ENCODE results near the gene IFT88.
A peak's percentile ranks its signal among the peaks of the same experiment; 100 is the strongest.

IFT88 gene

DNA sequence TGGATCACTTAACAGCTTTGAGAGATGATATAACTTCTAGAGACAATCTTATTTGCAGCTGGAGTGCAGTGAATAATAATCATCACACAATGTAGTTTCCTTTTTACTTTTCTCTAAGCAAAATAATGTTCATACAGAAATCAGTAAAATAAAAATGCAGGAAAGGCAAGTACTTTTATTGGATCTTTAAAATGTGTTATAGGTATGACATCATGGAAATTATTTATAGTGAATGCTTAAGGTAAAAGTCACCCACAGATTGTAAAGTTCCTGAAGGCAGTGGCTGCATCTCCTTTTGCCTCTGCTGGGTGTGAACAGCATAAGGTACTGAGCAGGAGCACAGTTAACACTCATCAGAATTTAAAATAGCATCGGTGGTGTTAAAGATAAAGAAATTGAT is 119.2 kb downstream of the IFT88 start:
- Histone ChIP-seq H3K4me3 (ENCODE audit: low read depth, low read length) (no peak overlapping the region), H3K9me3 (ENCODE audit: insufficient read depth, low read depth, low read length) (no peaks in the 10 kb centered on the region), H4K12ac (ENCODE audit: low read depth, low read length) (no peak overlapping the region), H2BK12ac (ENCODE audit: low read length) (no peak overlapping the region), H3K9ac (ENCODE audit: low read length) (no peak overlapping the region), H3K18ac (ENCODE audit: low read length) (no peak overlapping the region), H2AFZ (ENCODE audit: insufficient read depth, low read length, poor library complexity) (no peak overlapping the region), H4K8ac (ENCODE audit: low read depth, low read length) (no peak overlapping the region), H4K91ac (ENCODE audit: low read depth, low read length) (no peak overlapping the region), H3K27me3 (ENCODE audit: insufficient read depth, low read length) (no peaks in the 10 kb centered on the region), H2BK120ac (ENCODE audit: insufficient read depth, low read length, poor library complexity) (no peak overlapping the region), H3K79me2 (ENCODE audit: control insufficient read depth, insufficient read depth, low read length, poor library complexity) (no peaks in the 10 kb centered on the region), H3K36me3 (ENCODE audit: control insufficient read depth in 1 of 2, insufficient read depth in 2 of 2, low read length in 2 of 2) (no peaks in the 10 kb centered on the region), H2AK5ac (ENCODE audit: low read length) (no peak overlapping the region), H3K4me2 (ENCODE audit: low read length) (no peak overlapping the region), H3K4ac (ENCODE audit: low read depth, low read length) (no peak overlapping the region), H3K14ac (ENCODE audit: low read length) (no peak overlapping the region), H2BK5ac (ENCODE audit: low read depth, low read length, poor library complexity) (no peak overlapping the region), H3K4me1 (ENCODE audit: control insufficient read depth in 1 of 2, insufficient read depth in 2 of 2, low read length in 2 of 2) (peaks cover 2 to 10% of the 10 kb centered on the region in 2 experiments), H3K79me1 (ENCODE audit: low read length) (no peaks in the 10 kb centered on the region), H3K27ac (ENCODE audit: low read depth, low read length) (no peak overlapping the region), H3K23ac (ENCODE audit: low read length) (no peak overlapping the region)
- no peak for DNase-seq
- no CpG with 5 or more reads among the region's 1 CpG for WGBS (ENCODE audit: extremely low coverage, insufficient coverage, insufficient read length)

DNA sequence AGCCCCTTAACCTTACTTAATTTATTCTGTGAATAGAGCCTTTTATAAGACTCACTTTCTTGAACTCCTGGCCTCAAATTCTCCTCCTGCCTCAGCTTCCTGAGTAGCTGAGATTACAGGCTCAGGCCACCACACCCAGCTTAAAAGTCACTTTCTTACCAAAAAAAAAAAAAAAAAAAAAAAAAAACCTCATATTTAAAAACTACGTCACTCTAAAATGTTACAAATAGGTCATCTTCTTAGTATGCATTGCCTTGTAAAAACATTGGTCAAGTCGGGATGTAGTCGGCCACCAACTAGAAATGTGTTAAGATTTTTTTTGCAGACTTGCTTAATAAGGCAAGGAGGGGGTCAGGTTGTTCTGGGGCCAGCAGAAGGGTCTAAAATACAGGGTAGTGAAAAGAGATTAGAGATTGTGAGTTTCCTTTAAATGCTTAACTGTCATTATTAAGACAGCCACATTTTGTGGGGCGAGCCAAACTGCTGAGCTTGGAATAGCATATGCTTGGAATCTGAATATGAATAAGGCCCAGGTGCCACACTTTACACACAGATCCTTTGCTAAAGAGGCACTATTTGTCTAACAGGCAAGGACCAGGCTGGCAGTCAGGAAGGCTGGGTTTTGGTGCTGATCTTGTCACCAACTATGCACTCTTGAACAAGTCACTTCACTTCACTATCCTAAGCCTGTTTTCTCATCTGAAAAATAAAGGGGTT is 120.1 kb downstream of the IFT88 start:
- no peak overlapping the region for H3K4ac ChIP-seq (ENCODE audit: low read depth, low read length)
- no peak overlapping the region for H4K8ac ChIP-seq (ENCODE audit: low read depth, low read length)
- no peak overlapping the region for H2AFZ ChIP-seq (ENCODE audit: insufficient read depth, low read length, poor library complexity)
- no peak overlapping the region for H3K9ac ChIP-seq (ENCODE audit: low read length)
- H2AK5ac ChIP-seq (ENCODE audit: low read length), result no peak overlapping the region
- no peak overlapping the region for H3K14ac ChIP-seq (ENCODE audit: low read length)
- DNase-seq, result peak in 1 of 2 donors; percentile 66
- no peak overlapping the region for H3K4me2 ChIP-seq (ENCODE audit: low read length)
- no peaks in the 10 kb centered on the region for H3K27me3 ChIP-seq (ENCODE audit: insufficient read depth, low read length)
- H2BK5ac ChIP-seq (ENCODE audit: low read depth, low read length, poor library complexity), result no peak overlapping the region
- no peak overlapping the region for H3K27ac ChIP-seq (ENCODE audit: low read depth, low read length)
- no CpG with 5 or more reads among the region's 4 CpGs for WGBS (ENCODE audit: extremely low coverage, insufficient coverage, insufficient read length)
- no peak overlapping the region for H3K23ac ChIP-seq (ENCODE audit: low read length)
- no peaks in the 10 kb centered on the region for H3K79me1 ChIP-seq (ENCODE audit: low read length)
- no peak overlapping the region for H3K4me3 ChIP-seq (ENCODE audit: low read depth, low read length)
- H3K18ac ChIP-seq (ENCODE audit: low read length), result no peak overlapping the region
- no peak overlapping the region for H2BK120ac ChIP-seq (ENCODE audit: insufficient read depth, low read length, poor library complexity)
- no peak overlapping the region for H4K91ac ChIP-seq (ENCODE audit: low read depth, low read length)
- no peaks in the 10 kb centered on the region for H3K36me3 ChIP-seq (ENCODE audit: control insufficient read depth in 1 of 2, insufficient read depth in 2 of 2, low read length in 2 of 2)
- H4K12ac ChIP-seq (ENCODE audit: low read depth, low read length), result no peak overlapping the region
- H2BK12ac ChIP-seq (ENCODE audit: low read length), result no peak overlapping the region
- no peaks in the 10 kb centered on the region for H3K9me3 ChIP-seq (ENCODE audit: insufficient read depth, low read depth, low read length)
- H3K4me1 ChIP-seq (ENCODE audit: control insufficient read depth in 1 of 2, insufficient read depth in 2 of 2, low read length in 2 of 2), result peaks cover 2 to 8% of the 10 kb centered on the region in 2 experiments
- no peaks in the 10 kb centered on the region for H3K79me2 ChIP-seq (ENCODE audit: control insufficient read depth, insufficient read depth, low read length, poor library complexity)

DNA sequence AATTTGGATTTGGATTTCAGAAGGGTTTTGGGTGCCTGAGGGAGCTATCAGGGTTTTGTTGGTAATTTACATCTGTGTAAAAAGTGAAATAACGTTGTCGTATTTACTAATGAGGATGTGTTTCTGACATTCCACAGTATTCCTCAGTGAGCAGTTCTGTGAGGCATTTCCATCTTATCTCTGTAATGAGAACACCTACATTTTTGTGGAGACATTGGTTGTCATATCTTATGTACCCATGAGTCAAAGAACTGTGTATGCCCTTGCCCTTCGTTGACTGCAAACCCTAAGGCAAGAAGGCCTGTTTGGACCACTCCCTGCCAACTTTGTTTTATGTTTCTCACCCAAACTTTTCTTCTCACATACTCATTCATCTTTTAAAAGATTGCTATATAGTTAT is 122.3 kb downstream of the IFT88 start:
- no CpG with 5 or more reads among the region's 3 CpGs for WGBS (ENCODE audit: extremely low coverage, insufficient coverage, insufficient read length)
- DNase-seq, result peak; percentile 32 to 83

DNA sequence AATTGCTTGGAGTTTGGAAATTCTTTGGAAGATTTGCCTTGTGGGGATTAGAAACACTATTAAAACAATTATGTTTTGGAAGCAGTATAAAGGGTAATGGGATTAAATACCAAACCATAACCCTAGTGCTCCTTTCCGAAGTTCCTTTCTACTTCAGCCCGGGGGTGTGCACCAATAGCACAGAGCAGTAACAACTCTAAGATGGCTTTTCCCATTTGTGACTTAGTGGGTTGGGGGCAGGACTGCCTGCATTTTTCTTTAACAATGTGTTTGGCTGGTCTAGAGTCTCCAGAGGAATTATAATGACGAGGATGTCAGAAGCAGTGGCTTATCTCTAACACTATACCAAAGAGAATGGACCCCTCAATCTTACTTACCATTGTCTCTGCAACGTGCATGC is 124.7 kb downstream of the IFT88 start:
- Histone ChIP-seq H3K4me2 (ENCODE audit: low read length) (no peak overlapping the region), H2BK5ac (ENCODE audit: low read depth, low read length, poor library complexity) (no peak overlapping the region), H3K4ac (ENCODE audit: low read depth, low read length) (no peak overlapping the region), H3K9me3 (ENCODE audit: insufficient read depth, low read depth, low read length) (no peaks in the 10 kb centered on the region), H3K27ac (ENCODE audit: low read depth, low read length) (no peak overlapping the region), H3K18ac (ENCODE audit: low read length) (no peak overlapping the region), H4K8ac (ENCODE audit: low read depth, low read length) (no peak overlapping the region), H3K9ac (ENCODE audit: low read length) (no peak overlapping the region), H3K36me3 (ENCODE audit: control insufficient read depth in 1 of 2, insufficient read depth in 2 of 2, low read length in 2 of 2) (no peaks in the 10 kb centered on the region), H3K27me3 (ENCODE audit: insufficient read depth, low read length) (no peaks in the 10 kb centered on the region), H3K79me1 (ENCODE audit: low read length) (no peaks in the 10 kb centered on the region), H4K12ac (ENCODE audit: low read depth, low read length) (no peak overlapping the region), H3K79me2 (ENCODE audit: control insufficient read depth, insufficient read depth, low read length, poor library complexity) (no peaks in the 10 kb centered on the region), H3K14ac (ENCODE audit: low read length) (no peak overlapping the region), H2AK5ac (ENCODE audit: low read length) (no peak overlapping the region), H3K4me1 (ENCODE audit: control insufficient read depth in 1 of 2, insufficient read depth in 2 of 2, low read length in 2 of 2) (no peaks in the 10 kb centered on the region), H2AFZ (ENCODE audit: insufficient read depth, low read length, poor library complexity) (no peak overlapping the region), H2BK12ac (ENCODE audit: low read length) (no peak overlapping the region), H4K91ac (ENCODE audit: low read depth, low read length) (no peak overlapping the region), H2BK120ac (ENCODE audit: insufficient read depth, low read length, poor library complexity) (no peak overlapping the region), H3K4me3 (ENCODE audit: low read depth, low read length) (no peak overlapping the region), H3K23ac (ENCODE audit: low read length) (no peak overlapping the region)
- no CpG with 5 or more reads among the region's 4 CpGs for WGBS (ENCODE audit: extremely low coverage, insufficient coverage, insufficient read length)
- DNase-seq, result peak; percentile 14 to 57

More for the DNA sequence above, 122.3 kb downstream of the IFT88 start:
- no peak overlapping the region for H3K23ac ChIP-seq (ENCODE audit: low read length)
- no peaks in the 10 kb centered on the region for H3K36me3 ChIP-seq (ENCODE audit: control insufficient read depth in 1 of 2, insufficient read depth in 2 of 2, low read length in 2 of 2)
- H4K8ac ChIP-seq (ENCODE audit: low read depth, low read length), result no peak overlapping the region
- H3K79me2 ChIP-seq (ENCODE audit: control insufficient read depth, insufficient read depth, low read length, poor library complexity), result no peaks in the 10 kb centered on the region
- peaks cover 2 to 8% of the 10 kb centered on the region in 2 experiments for H3K4me1 ChIP-seq (ENCODE audit: control insufficient read depth in 1 of 2, insufficient read depth in 2 of 2, low read length in 2 of 2)
- no peak overlapping the region for H3K9ac ChIP-seq (ENCODE audit: low read length)
- H3K14ac ChIP-seq (ENCODE audit: low read length), result no peak overlapping the region
- H2AK5ac ChIP-seq (ENCODE audit: low read length), result no peak overlapping the region
- no peak overlapping the region for H3K27ac ChIP-seq (ENCODE audit: low read depth, low read length)
- H3K4me3 ChIP-seq (ENCODE audit: low read depth, low read length), result no peak overlapping the region
- no peak overlapping the region for H2AFZ ChIP-seq (ENCODE audit: insufficient read depth, low read length, poor library complexity)
- no peak overlapping the region for H2BK12ac ChIP-seq (ENCODE audit: low read length)
- no peak overlapping the region for H4K91ac ChIP-seq (ENCODE audit: low read depth, low read length)
- H3K27me3 ChIP-seq (ENCODE audit: insufficient read depth, low read length), result no peaks in the 10 kb centered on the region
- no peak overlapping the region for H4K12ac ChIP-seq (ENCODE audit: low read depth, low read length)
- no peak overlapping the region for H3K4ac ChIP-seq (ENCODE audit: low read depth, low read length)
- H2BK120ac ChIP-seq (ENCODE audit: insufficient read depth, low read length, poor library complexity), result no peak overlapping the region
- H3K4me2 ChIP-seq (ENCODE audit: low read length), result no peak overlapping the region
- no peak overlapping the region for H2BK5ac ChIP-seq (ENCODE audit: low read depth, low read length, poor library complexity)
- H3K79me1 ChIP-seq (ENCODE audit: low read length), result no peaks in the 10 kb centered on the region
- H3K18ac ChIP-seq (ENCODE audit: low read length), result no peak overlapping the region
- no peaks in the 10 kb centered on the region for H3K9me3 ChIP-seq (ENCODE audit: insufficient read depth, low read depth, low read length)
